ENCODE measurements around the gene ZFP1. TPM values are rescaled to one million over a fixed set of nuclear protein-coding genes. Genes with fewer than 3 reads are reported as not detected.

ZFP1 gene
- total and polyA plus RNA-seq, 2 experiments from 2014 or later: 4.8 to 12.5 TPM

GRCh38 chr16:75111961-75112733 lies 36.2 kb upstream of the ZFP1 start (continued):
- TF ChIP-seq REST (IDR thresholded peaks at IDR 0.05; ENCODE audit: unreplicated experiment): no peak

DNA sequence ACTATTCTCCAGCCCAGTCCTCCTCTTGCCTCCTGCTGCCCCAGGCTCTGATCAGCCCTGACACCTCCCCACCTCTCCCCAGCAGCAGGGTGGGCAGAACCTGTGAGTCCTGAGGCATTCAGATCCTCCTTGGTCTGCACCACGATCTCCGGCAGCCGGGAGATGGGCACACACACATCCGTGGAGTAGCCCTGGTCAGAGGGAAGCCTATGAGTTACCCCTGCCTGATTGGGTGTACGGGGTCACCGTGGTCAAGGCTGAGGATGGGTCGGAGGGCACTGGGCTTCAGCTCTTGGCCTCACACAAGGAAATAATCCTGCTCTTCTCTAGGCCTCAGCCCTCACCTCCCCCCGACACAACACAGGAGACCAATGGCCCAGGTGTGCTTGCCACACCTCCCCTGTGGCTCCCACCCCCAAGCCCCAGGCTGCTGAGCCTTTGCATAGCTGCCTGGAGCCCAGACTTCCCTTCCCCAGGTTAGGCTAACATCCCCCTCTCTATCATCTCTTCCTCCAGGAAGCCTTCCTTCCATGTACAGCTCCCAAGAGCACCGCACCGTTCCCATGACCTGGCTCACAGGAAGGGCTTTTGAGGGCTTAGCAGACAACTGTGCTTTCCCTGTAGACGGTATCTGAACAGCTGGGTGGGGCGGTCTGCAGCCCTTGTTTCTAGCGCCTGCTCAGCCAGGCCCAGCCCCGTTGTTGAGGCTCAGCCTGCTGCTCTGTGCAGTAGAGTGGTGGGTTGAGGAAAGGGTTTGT lies 35.4 kb upstream of the ZFP1 start:
- Mint-ChIP-seq H3K4me3 (0 out of 3 replicates have a peak overlapping the region, but pooled peaks have one; percentile 32), H3K27me3 (ENCODE audit: insufficient read depth, low read depth, poor library complexity) (peaks cover 23% of the 10 kb centered on the region), H3K4me1 (peaks cover 56% of the 10 kb centered on the region), H3K9me3 (peaks cover 10% of the 10 kb centered on the region), H3K36me3 (ENCODE audit: low read depth) (peaks cover 8% of the 10 kb centered on the region; the same call in 2 of the 3 replicates), H3K27ac (peak overlapping the region; percentile 58; the same call in 1 of the 2 replicates)
- ATAC-seq (no peak), DNase-seq (ENCODE audit: low spot score) (no peak)
- H2AFZ ChIP-seq: no peak overlapping the region
- H3K4me1 ChIP-seq (ENCODE audit: insufficient read depth): peaks cover 47% of the 10 kb centered on the region
- no peak overlapping the region for H3K4me3 ChIP-seq
- H3K4me2 ChIP-seq: peak overlapping the region; percentile 38; the same call in 1 of the 2 replicates
- no peaks in the 10 kb centered on the region for H3K9me2 ChIP-seq (ENCODE audit: insufficient read depth)
- H3F3A ChIP-seq (replicated peaks; ENCODE audit: low read depth): peaks cover 14% of the 10 kb centered on the region
- no peak overlapping the region for H3K27ac ChIP-seq (ENCODE audit: low read depth)
- no peaks in the 10 kb centered on the region for H3K79me2 ChIP-seq (replicated peaks; ENCODE audit: insufficient read depth)
- H3K36me3 ChIP-seq (ENCODE audit: insufficient read depth): no peaks in the 10 kb centered on the region
- H4K20me1 ChIP-seq (replicated peaks; ENCODE audit: insufficient read depth): no peaks in the 10 kb centered on the region
- no peaks in the 10 kb centered on the region for H3K27me3 ChIP-seq (ENCODE audit: insufficient read depth)
- no peak for TF ChIP-seq ZNF331 (CRISPR knock-in tag; IDR thresholded peaks at IDR 0.05; ENCODE audit: low read depth)
- no peak for TF ChIP-seq EZH2 (IDR thresholded peaks at IDR 0.05; ENCODE audit: low read depth, unreplicated experiment)
- TF ChIP-seq ZNF462 (CRISPR knock-in tag; IDR thresholded peaks at IDR 0.05): no peak
- TF ChIP-seq NANOG (IDR thresholded peaks at IDR 0.05; ENCODE audit: borderline replicate concordance): no peak
- no peak for TF ChIP-seq EZH2phosphoT487 (IDR thresholded peaks at IDR 0.05; ENCODE audit: unreplicated experiment)
- TF ChIP-seq REST (IDR thresholded peaks at IDR 0.05; ENCODE audit: unreplicated experiment): no peak
- TF ChIP-seq STAT1 (IDR thresholded peaks at IDR 0.05; ENCODE audit: unreplicated experiment): no peak
